Measurements from ENCODE around the gene CHN1. TPM values are rescaled to one million over a fixed set of nuclear protein-coding genes. Genes with fewer than 3 reads are reported as not detected.

CHN1 gene
- total and polyA plus RNA-seq, 2 of the 8 experiments (the other 6 are each of a cell fraction or from before 2014, with no cell fraction given), result 54.0 to 65.7 TPM

GRCh38 chr2:175030380-175031271 is 25.4 kb upstream of the CHN1 start (continued):
- no peak for TF ChIP-seq CTBP2 (IDR thresholded peaks at IDR 0.05; ENCODE audit: borderline replicate concordance, insufficient read depth, insufficient read length, low read length)
- TF ChIP-seq SUZ12 (IDR thresholded peaks at IDR 0.05; ENCODE audit: low read length), result no peak
- TF ChIP-seq CREB1 (IDR thresholded peaks at IDR 0.05), result no peak
- TF ChIP-seq GTF2F1 (IDR thresholded peaks at IDR 0.05; ENCODE audit: borderline replicate concordance, low read depth, low read length), result no peak
- no peak for TF ChIP-seq SIRT6 (IDR thresholded peaks at IDR 0.05; ENCODE audit: low read length)
- TF ChIP-seq, protein P1, sequence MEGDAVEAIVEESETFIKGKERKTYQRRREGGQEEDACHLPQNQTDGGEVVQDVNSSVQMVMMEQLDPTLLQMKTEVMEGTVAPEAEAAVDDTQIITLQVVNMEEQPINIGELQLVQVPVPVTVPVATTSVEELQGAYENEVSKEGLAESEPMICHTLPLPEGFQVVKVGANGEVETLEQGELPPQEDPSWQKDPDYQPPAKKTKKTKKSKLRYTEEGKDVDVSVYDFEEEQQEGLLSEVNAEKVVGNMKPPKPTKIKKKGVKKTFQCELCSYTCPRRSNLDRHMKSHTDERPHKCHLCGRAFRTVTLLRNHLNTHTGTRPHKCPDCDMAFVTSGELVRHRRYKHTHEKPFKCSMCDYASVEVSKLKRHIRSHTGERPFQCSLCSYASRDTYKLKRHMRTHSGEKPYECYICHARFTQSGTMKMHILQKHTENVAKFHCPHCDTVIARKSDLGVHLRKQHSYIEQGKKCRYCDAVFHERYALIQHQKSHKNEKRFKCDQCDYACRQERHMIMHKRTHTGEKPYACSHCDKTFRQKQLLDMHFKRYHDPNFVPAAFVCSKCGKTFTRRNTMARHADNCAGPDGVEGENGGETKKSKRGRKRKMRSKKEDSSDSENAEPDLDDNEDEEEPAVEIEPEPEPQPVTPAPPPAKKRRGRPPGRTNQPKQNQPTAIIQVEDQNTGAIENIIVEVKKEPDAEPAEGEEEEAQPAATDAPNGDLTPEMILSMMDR (IDR thresholded peaks at IDR 0.05; ENCODE audit: control extremely low read depth in 1 of 3, insufficient read depth in 1 of 3, low read depth in 1 of 3, low read length in 3 of 3), result peak; percentile 56 to 70 (median 60)
- 0 out of 2 replicates have a peak, but pooled peaks have one; percentile 35 for TF ChIP-seq MAX (IDR thresholded peaks at IDR 0.05)
- TF ChIP-seq E2F6 (IDR thresholded peaks at IDR 0.05), result no peak
- no peak for TF ChIP-seq ATF3 (IDR thresholded peaks at IDR 0.05; ENCODE audit: insufficient read depth, low read depth, low read length)
- TF ChIP-seq TBP (IDR thresholded peaks at IDR 0.05; ENCODE audit: low read depth, low read length), result no peak
- peak; percentile 84 to 85 for TF ChIP-seq RAD21 (IDR thresholded peaks at IDR 0.05 in 1 of 2, conservative IDR thresholded peaks at IDR 0.05 in 1 of 2; ENCODE audit: low read depth in 2 of 2, low read length in 2 of 2)
- no peak for TF ChIP-seq YY1 (IDR thresholded peaks at IDR 0.05; ENCODE audit: low read depth, low read length)

Measured in H1 (cell line).